Erythroblast (primary cell): ENCODE results near the gene MUC5B.

Experiments
- GATA1 ChIP-seq: IDR thresholded peaks from 2 replicates; pipeline ENCODE4 v1.6.1; 2011; ENCODE audit warnings: low read depth, mild to moderate bottlenecking, control low read depth, low read length, moderate library complexity
- POLR2A ChIP-seq: IDR thresholded peaks from 2 replicates; pipeline ENCODE4 v1.6.1; 2011; ENCODE audit warnings: mild to moderate bottlenecking, low read length

DNA sequence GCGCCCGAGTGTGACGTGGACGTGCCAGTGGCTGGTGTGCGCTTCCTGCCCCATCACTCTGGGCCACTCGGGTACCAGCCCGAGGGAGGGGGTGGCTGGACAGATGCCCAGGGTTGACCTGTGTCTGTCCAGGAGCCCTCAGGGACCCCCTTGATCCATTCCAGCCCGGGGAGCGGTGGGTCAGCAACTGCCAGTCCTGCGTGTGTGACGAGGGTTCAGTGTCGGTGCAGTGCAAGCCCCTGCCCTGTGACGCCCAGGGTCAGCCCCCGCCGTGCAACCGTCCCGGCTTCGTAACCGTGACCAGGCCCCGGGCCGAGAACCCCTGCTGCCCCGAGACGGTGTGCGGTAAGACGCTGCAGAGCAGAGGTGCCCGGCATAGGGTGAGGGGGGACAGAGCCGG is 34.5 kb downstream of the MUC5B start:
- TF ChIP-seq POLR2A (no peak), GATA1 (no peak)
